ENCODE results near the gene GLT8D2.

GRCh38 chr12:104002686-104003085, 47.3 kb downstream of the GLT8D2 start:
- no peak for TF ChIP-seq CTCF (IDR thresholded peaks at IDR 0.05; ENCODE audit: low read depth, low read length, poor library complexity, severe bottlenecking)
- TF ChIP-seq EZH2phosphoT487 (IDR thresholded peaks at IDR 0.05; ENCODE audit: borderline replicate concordance, low read length), result no peak

All from DOHH2 (cell line).